ENCODE measurements around the gene DSC1. TPM values are rescaled to one million over a fixed set of nuclear protein-coding genes. Genes with fewer than 3 reads are reported as not detected.

DSC1 gene
- total and polyA plus RNA-seq, 4 donors = 0.09 TPM; not detected in 3

DNA sequence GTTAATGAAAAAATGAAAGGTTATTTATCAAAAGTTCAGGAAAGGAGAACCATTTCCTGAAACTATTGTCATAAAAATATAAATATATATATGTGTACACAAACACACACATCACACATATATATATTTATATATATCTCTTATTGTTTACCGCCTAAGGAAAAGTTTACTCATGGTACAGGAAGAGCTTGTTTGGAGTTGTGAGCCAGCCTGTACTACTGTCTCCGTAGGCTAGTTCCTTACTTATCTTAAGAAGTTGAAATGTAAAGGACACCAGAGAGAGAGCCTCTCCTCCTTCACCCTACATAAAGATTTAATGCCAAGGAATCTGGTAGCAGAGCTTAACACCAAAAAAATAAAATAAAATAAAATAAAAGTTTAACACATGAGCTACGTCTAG lies 19.6 kb downstream of the DSC1 start:
- Histone ChIP-seq H3K27me3 (ENCODE audit: control insufficient read depth in 3 of 3, insufficient read depth in 3 of 3, low read length in 2 of 3) (no peaks in the 10 kb centered on the region), H3K9me3 (ENCODE audit: control insufficient read depth in 4 of 4, insufficient read depth in 3 of 4, low read length in 3 of 4) (no peaks in the 10 kb centered on the region), H3K9ac (ENCODE audit: insufficient read depth in 1 of 2, low read length in 2 of 2) (no peak overlapping the region), H3K4me1 (ENCODE audit: control insufficient read depth in 5 of 5, insufficient read depth in 5 of 5, low read length in 5 of 5) (no peaks in the 10 kb centered on the region), H3K4me3 (no peak overlapping the region), H3K27ac (ENCODE audit: low read depth in 1 of 2, low read length in 1 of 2) (no peak overlapping the region), H3K36me3 (ENCODE audit: control insufficient read depth in 4 of 4, insufficient read depth in 4 of 4, low read length in 4 of 4) (peaks cover 0 to 4% (median 0%) of the 10 kb centered on the region in 4 donors)
- DNase-seq (no peak), ATAC-seq (ENCODE audit: insufficient read depth, low FRiP score) (no peak)
- WGBS, 2 donors = 68 to 78% methylated on average over 3 of the region's 3 CpGs
- TF ChIP-seq, protein P1, sequence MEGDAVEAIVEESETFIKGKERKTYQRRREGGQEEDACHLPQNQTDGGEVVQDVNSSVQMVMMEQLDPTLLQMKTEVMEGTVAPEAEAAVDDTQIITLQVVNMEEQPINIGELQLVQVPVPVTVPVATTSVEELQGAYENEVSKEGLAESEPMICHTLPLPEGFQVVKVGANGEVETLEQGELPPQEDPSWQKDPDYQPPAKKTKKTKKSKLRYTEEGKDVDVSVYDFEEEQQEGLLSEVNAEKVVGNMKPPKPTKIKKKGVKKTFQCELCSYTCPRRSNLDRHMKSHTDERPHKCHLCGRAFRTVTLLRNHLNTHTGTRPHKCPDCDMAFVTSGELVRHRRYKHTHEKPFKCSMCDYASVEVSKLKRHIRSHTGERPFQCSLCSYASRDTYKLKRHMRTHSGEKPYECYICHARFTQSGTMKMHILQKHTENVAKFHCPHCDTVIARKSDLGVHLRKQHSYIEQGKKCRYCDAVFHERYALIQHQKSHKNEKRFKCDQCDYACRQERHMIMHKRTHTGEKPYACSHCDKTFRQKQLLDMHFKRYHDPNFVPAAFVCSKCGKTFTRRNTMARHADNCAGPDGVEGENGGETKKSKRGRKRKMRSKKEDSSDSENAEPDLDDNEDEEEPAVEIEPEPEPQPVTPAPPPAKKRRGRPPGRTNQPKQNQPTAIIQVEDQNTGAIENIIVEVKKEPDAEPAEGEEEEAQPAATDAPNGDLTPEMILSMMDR (IDR thresholded peaks at IDR 0.05; ENCODE audit: control extremely low read depth, extremely low read depth) = no peak

DNA sequence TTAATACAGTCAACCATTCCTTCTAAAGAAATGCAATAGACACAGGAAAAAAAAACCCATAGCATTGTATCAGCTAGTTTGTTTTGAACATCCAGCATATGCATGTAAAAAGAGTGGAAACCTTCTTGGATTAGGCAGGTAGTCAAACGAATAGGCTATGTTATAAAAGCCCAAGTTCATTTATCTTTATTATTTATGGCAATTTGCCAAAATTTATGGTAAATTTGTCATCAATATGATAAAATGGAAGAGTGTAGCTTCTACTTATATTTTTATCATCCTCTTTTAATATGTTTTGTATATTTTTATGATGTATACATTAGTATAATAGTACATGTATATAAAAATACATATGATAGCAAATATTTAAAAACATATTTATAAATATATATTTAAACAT lies 23.9 kb downstream of the DSC1 start:
- H3K4me3 ChIP-seq = no peak overlapping the region
- H3K36me3 ChIP-seq (ENCODE audit: control insufficient read depth in 4 of 4, insufficient read depth in 4 of 4, low read length in 4 of 4) = no peaks in the 10 kb centered on the region
- no peak for DNase-seq
- H3K4me1 ChIP-seq (ENCODE audit: control insufficient read depth in 5 of 5, insufficient read depth in 5 of 5, low read length in 5 of 5) = no peaks in the 10 kb centered on the region
- TF ChIP-seq, protein P1 (IDR thresholded peaks at IDR 0.05; ENCODE audit: control extremely low read depth, extremely low read depth) = no peak
- H3K9ac ChIP-seq (ENCODE audit: insufficient read depth in 1 of 2, low read length in 2 of 2) = no peak overlapping the region
- H3K9me3 ChIP-seq (ENCODE audit: control insufficient read depth in 4 of 4, insufficient read depth in 3 of 4, low read length in 3 of 4) = no peaks in the 10 kb centered on the region
- H3K27me3 ChIP-seq (ENCODE audit: control insufficient read depth in 3 of 3, insufficient read depth in 3 of 3, low read length in 2 of 3) = no peaks in the 10 kb centered on the region
- WGBS, 2 donors = 71 to 79% methylated on average over 1 of the region's 1 CpG
- ATAC-seq (ENCODE audit: insufficient read depth, low FRiP score) = no peak
- no peak overlapping the region for H3K27ac ChIP-seq (ENCODE audit: low read depth in 1 of 2, low read length in 1 of 2)

GRCh38 chr18:31134988-31135529 lies 27.6 kb downstream of the DSC1 start:
- 81 to 91% methylated on average over 4 of the region's 4 CpGs for WGBS, 2 donors
- Histone ChIP-seq H3K4me3 (no peak overlapping the region), H3K27ac (ENCODE audit: low read depth in 1 of 2, low read length in 1 of 2) (no peak overlapping the region), H3K9ac (ENCODE audit: insufficient read depth in 1 of 2, low read length in 2 of 2) (no peak overlapping the region), H3K27me3 (ENCODE audit: control insufficient read depth in 3 of 3, insufficient read depth in 3 of 3, low read length in 2 of 3) (no peaks in the 10 kb centered on the region), H3K4me1 (ENCODE audit: control insufficient read depth in 5 of 5, insufficient read depth in 5 of 5, low read length in 5 of 5) (no peaks in the 10 kb centered on the region), H3K36me3 (ENCODE audit: control insufficient read depth in 4 of 4, insufficient read depth in 4 of 4, low read length in 4 of 4) (no peaks in the 10 kb centered on the region), H3K9me3 (ENCODE audit: control insufficient read depth in 4 of 4, insufficient read depth in 3 of 4, low read length in 3 of 4) (no peaks in the 10 kb centered on the region)
- ATAC-seq (ENCODE audit: insufficient read depth, low FRiP score) = no peak
- no peak for DNase-seq
- TF ChIP-seq, protein P1 (IDR thresholded peaks at IDR 0.05; ENCODE audit: control extremely low read depth, extremely low read depth) = no peak

Data from lung (tissue), 12 donors.